IMR-90 (cell line): ENCODE measurements around the gene TMCO2. TPM values are rescaled to one million over a fixed set of nuclear protein-coding genes. Genes with fewer than 3 reads are reported as not detected.

Source experiments
- ATAC-seq: fragments of 200-7000 bp; cut with Tn5 transposase; 2 replicates; pipeline ENCODE4 v1.9.1; 2020; ENCODE audit warnings: low read depth, mild to moderate bottlenecking, moderate library complexity
- BruUV-seq: library from RNA; stranded (reverse); fragments of 400-500 nt; replicated peaks from 2 replicates; lab custom pipeline; 2021; lab: Mats Ljungman, UMichigan
- CTCF ChIA-PET: fragments of 300-600 bp; formaldehyde crosslinking; extraction: SDS; loops from one replicate; lab custom pipeline; 2021; ENCODE audit warnings: antibody characterized with exemption; lab: Yijun Ruan, JAX
- POLR2A ChIA-PET: fragments of 300-600 bp; sonication (Branson Sonifier 250); formaldehyde crosslinking; loops from one replicate; lab custom pipeline; 2022; ENCODE audit warnings: antibody characterized with exemption; ENCODE audit not compliant: unreplicated experiment; lab: Charles Lee
- DNase-seq: peaks from one replicate; pipeline ENCODE4 v3.0.0; 2013
- H2AFZ ChIP-seq: replicated peaks from 2 replicates; pipeline ENCODE3; 2013; ENCODE audit warnings: low read length, mild to moderate bottlenecking; ENCODE audit not compliant: poor library complexity
- H2AK5ac ChIP-seq: 2 replicates; pipeline ENCODE4 v1.6.1; 2013; ENCODE audit warnings: low read depth, low read length, inconsistent platforms
- H2AK9ac ChIP-seq: replicated peaks from 2 replicates; pipeline ENCODE3; 2013; ENCODE audit warnings: mild to moderate bottlenecking, low read depth, low read length, moderate library complexity; ENCODE audit not compliant: poor library complexity
- H2BK120ac ChIP-seq: 2 replicates; pipeline ENCODE4 v1.6.1; 2013; ENCODE audit warnings: low read depth, low read length, inconsistent platforms
- H2BK15ac ChIP-seq: 3 replicates; pipeline ENCODE4 v1.6.1; 2013; ENCODE audit warnings: low read depth, low read length, inconsistent platforms
- H2BK20ac ChIP-seq: 2 replicates; pipeline ENCODE4 v1.6.1; 2013; ENCODE audit warnings: low read depth, mild to moderate bottlenecking, inconsistent platforms, low read length, moderate library complexity
- H2BK5ac ChIP-seq: 2 replicates; pipeline ENCODE4 v1.6.1; 2013; ENCODE audit warnings: mild to moderate bottlenecking, low read depth, low read length, inconsistent platforms; ENCODE audit not compliant: poor library complexity, severe bottlenecking
- H3K14ac ChIP-seq: replicated peaks from 2 replicates; pipeline ENCODE4 v1.6.1; 2013; ENCODE audit warnings: low read depth, low read length, inconsistent platforms
- H3K18ac ChIP-seq: 2 replicates; pipeline ENCODE4 v1.6.1; 2013; ENCODE audit warnings: low read depth, low read length, control low read depth
- H3K23ac ChIP-seq: 2 replicates; pipeline ENCODE4 v1.6.1; 2013; ENCODE audit warnings: low read depth, low read length, inconsistent platforms
- H3K27ac ChIP-seq: 2 replicates; pipeline ENCODE4 v1.5.1; 2013; ENCODE audit warnings: mild to moderate bottlenecking, control low read depth, low read length; ENCODE audit not compliant: insufficient read depth
- H3K27me3 ChIP-seq: 2 replicates; pipeline ENCODE4 v1.6.1; 2013; ENCODE audit warnings: low read length; ENCODE audit not compliant: control insufficient read depth, insufficient read depth
- H3K36me3 ChIP-seq: 2 replicates; pipeline ENCODE4 v1.6.1; 2013; ENCODE audit warnings: low read length, mixed read lengths; ENCODE audit not compliant: control insufficient read depth, insufficient read depth
- H3K4ac ChIP-seq: 2 replicates; pipeline ENCODE4 v1.6.1; 2013; ENCODE audit warnings: low read depth, low read length, inconsistent platforms
- H3K4me1 ChIP-seq: 2 replicates; pipeline ENCODE4 v1.6.1; 2013; ENCODE audit warnings: low read length, mixed read lengths; ENCODE audit not compliant: control insufficient read depth, insufficient read depth
- H3K4me2 ChIP-seq: 2 replicates; pipeline ENCODE4 v1.6.1; 2013; ENCODE audit warnings: low read depth, mild to moderate bottlenecking, control low read depth, low read length, moderate library complexity
- H3K4me3 ChIP-seq: 2 replicates; pipeline ENCODE4 v1.5.1; 2013; ENCODE audit warnings: low read depth, mild to moderate bottlenecking, control low read depth, low read length, moderate library complexity; ENCODE audit not compliant: insufficient read depth
- H3K56ac ChIP-seq: 2 replicates; pipeline ENCODE4 v1.6.1; 2013; ENCODE audit warnings: low read length, inconsistent platforms; ENCODE audit not compliant: insufficient read depth; ENCODE audit errors: extremely low read depth
- H3K79me1 ChIP-seq, 2 experiments: 2 replicates each; pipeline ENCODE4 v1.6.1; 2013; ENCODE audit warnings: low read length in 2 of 2, inconsistent platforms in 1 of 2, low read depth in 1 of 2
- H3K9ac ChIP-seq: 2 replicates; pipeline ENCODE4 v1.6.1; 2013; ENCODE audit warnings: low read depth, low read length, control low read depth
- H3K9me1 ChIP-seq: 2 replicates; pipeline ENCODE4 v1.6.1; 2013; ENCODE audit warnings: low read length, inconsistent platforms; ENCODE audit not compliant: insufficient read depth
- H3K9me3 ChIP-seq: 2 replicates; pipeline ENCODE4 v1.6.1; 2013; ENCODE audit warnings: low read length; ENCODE audit not compliant: control insufficient read depth, insufficient read depth
- H4K20me1 ChIP-seq: 2 replicates; pipeline ENCODE4 v1.6.1; 2013; ENCODE audit warnings: low read length, inconsistent platforms; ENCODE audit not compliant: insufficient read depth
- H4K5ac ChIP-seq: 2 replicates; pipeline ENCODE4 v1.6.1; 2013; ENCODE audit warnings: mild to moderate bottlenecking, low read depth, low read length, control low read depth
- H4K8ac ChIP-seq, 2 experiments: 2 replicates each; pipeline ENCODE4 v1.6.1; 2013; ENCODE audit warnings: low read depth in 2 of 2, low read length in 2 of 2, control low read depth in 1 of 2, inconsistent platforms in 1 of 2
- H4K91ac ChIP-seq: 2 replicates; pipeline ENCODE4 v1.6.1; 2013; ENCODE audit warnings: low read depth, low read length, inconsistent platforms; ENCODE audit not compliant: insufficient read depth
- BHLHE40 ChIP-seq: fragments of 150-350 bp; IDR thresholded peaks from 2 replicates; pipeline ENCODE4 v1.6.1; 2016; ENCODE audit warnings: mild to moderate bottlenecking, low read depth, low read length
- CEBPB ChIP-seq: IDR thresholded peaks from 2 replicates; pipeline ENCODE4 v1.6.1; 2012; ENCODE audit warnings: low read depth, low read length, improper control_type of control experiment
- CHD1 ChIP-seq: IDR thresholded peaks from 2 replicates; pipeline ENCODE4 v1.6.1; 2012; ENCODE audit warnings: low read depth, low read length, improper control_type of control experiment
- CTCF ChIP-seq: conservative IDR thresholded peaks from 2 replicates; pipeline ENCODE4 v1.5.1; 2012; ENCODE audit warnings: mild to moderate bottlenecking, low read depth, low read length, improper control_type of control experiment
- ELK1 ChIP-seq: fragments of 150-350 bp; IDR thresholded peaks from 2 replicates; pipeline ENCODE4 v1.6.1; 2016; ENCODE audit warnings: low read depth, mild to moderate bottlenecking, low read length, moderate library complexity, borderline replicate concordance
- FOS ChIP-seq: fragments of 150-350 bp; IDR thresholded peaks from 2 replicates; pipeline ENCODE4 v1.6.1; 2016; ENCODE audit warnings: low read depth, low read length
- MAFK ChIP-seq: IDR thresholded peaks from 2 replicates; pipeline ENCODE4 v1.6.1; 2012; ENCODE audit warnings: low read depth, low read length, improper control_type of control experiment
- MAZ ChIP-seq: IDR thresholded peaks from 2 replicates; pipeline ENCODE4 v1.6.1; 2012; ENCODE audit warnings: low read depth, mild to moderate bottlenecking, low read length, improper control_type of control experiment, moderate library complexity, borderline replicate concordance
- MXI1 ChIP-seq: IDR thresholded peaks from 2 replicates; pipeline ENCODE4 v1.6.1; 2012; ENCODE audit warnings: low read depth, mild to moderate bottlenecking, low read length, moderate library complexity, borderline replicate concordance
- NFE2L2 ChIP-seq: fragments of 150-350 bp; IDR thresholded peaks from 2 replicates; pipeline ENCODE4 v1.6.1; 2016; ENCODE audit warnings: low read depth, mild to moderate bottlenecking, low read length
- POLR2A ChIP-seq: IDR thresholded peaks from 2 replicates; pipeline ENCODE4 v1.6.1; 2012; ENCODE audit warnings: mild to moderate bottlenecking, low read depth, low read length
- RAD21 ChIP-seq: IDR thresholded peaks from 2 replicates; pipeline ENCODE4 v1.6.1; 2012; ENCODE audit warnings: low read length, improper control_type of control experiment
- RCOR1 ChIP-seq: IDR thresholded peaks from 2 replicates; pipeline ENCODE4 v1.6.1; 2012; ENCODE audit warnings: mild to moderate bottlenecking, low read length, improper control_type of control experiment; ENCODE audit not compliant: insufficient replicate concordance
- RFX5 ChIP-seq: IDR thresholded peaks from 2 replicates; pipeline ENCODE4 v1.8.0; 2012; ENCODE audit warnings: low read depth, mild to moderate bottlenecking, low read length, moderate library complexity
- SMC3 ChIP-seq: fragments of 150-350 bp; IDR thresholded peaks from 2 replicates; pipeline ENCODE4 v1.6.1; 2016; ENCODE audit warnings: low read depth, mild to moderate bottlenecking, antibody characterized with exemption, low read length, moderate library complexity
- USF2 ChIP-seq: fragments of 150-350 bp; IDR thresholded peaks from 2 replicates; pipeline ENCODE4 v1.6.1; 2017; ENCODE audit warnings: mild to moderate bottlenecking, antibody characterized with exemption, low read length, low read depth
- WGBS, 2 experiments: methylation state at CpG; one replicate each; pipeline versions ENCODE4 v1.1.5 to v1.1.7; 2013; ENCODE audit warnings: missing lambda C conversion rate in 2 of 2; ENCODE audit not compliant: insufficient read length in 1 of 2; ENCODE audit errors: extremely low coverage in 2 of 2; 5-methylcytosine and 5-hydroxymethylcytosine counted together
- dilution Hi-C: fragments of 300-500 bp; cut with HindIII; formaldehyde crosslinking; loops from one replicate; pipeline ENCODE4 v1.14.3; 2018; ENCODE audit warnings: low sequenced_read_pairs; ENCODE audit not compliant: unreplicated experiment
- in situ Hi-C: fragments of 300-500 bp; cut with MboI; formaldehyde crosslinking; loops from 3 replicates; pipeline ENCODE4 v1.14.3; 2019; ENCODE audit warnings: low sequenced_read_pairs, inconsistent platforms, mixed read lengths
- intact Hi-C: fragments of 100-400 bp; cut with micrococcal nuclease; formaldehyde crosslinking; loops from 2 replicates; pipeline ENCODE4 v1.10.0; 2022
- polyA plus RNA-seq, 3 experiments: library from polyadenylated mRNA; depleted of rRNA; stranded (reverse); fragments of >200 nt; gene quantifications; 2 replicates each; pipeline ENCODE4 v1.2.3, GENCODE V29; 2012; ENCODE audit warnings: low replicate concordance in 1 of 3
- total RNA-seq: library from RNA; depleted of rRNA; stranded (reverse); fragments of >200 nt; gene quantifications from 2 replicates; pipeline ENCODE4 v1.2.3, GENCODE V29; 2012

TMCO2 gene
- total and polyA plus RNA-seq, 2 of the 4 experiments (the other 2 are of a cell fraction) = not detected

GRCh38 chr1:40232444-40232843, 15.3 kb upstream of the TMCO2 start:
- H3K14ac ChIP-seq = no peak overlapping the region
- H3K27ac ChIP-seq = no peak overlapping the region
- H4K91ac ChIP-seq = no peak overlapping the region
- no peak overlapping the region for H2AK5ac ChIP-seq
- H3K4me2 ChIP-seq = no peak overlapping the region
- H4K8ac ChIP-seq = no peak overlapping the region
- dilution Hi-C loops (no loop called here), intact Hi-C loops (no loop called here), in situ Hi-C loops (no loop called here)
- no peaks in the 10 kb centered on the region for H3K9me3 ChIP-seq
- no peak overlapping the region for H2BK120ac ChIP-seq
- no peaks in the 10 kb centered on the region for H3K27me3 ChIP-seq
- H3K9me1 ChIP-seq = peaks cover 3% of the 10 kb centered on the region
- H2AFZ ChIP-seq = no peak overlapping the region
- ATAC-seq (no peak), DNase-seq (no peak)
- H3K18ac ChIP-seq = no peak overlapping the region
- no peak overlapping the region for H3K23ac ChIP-seq
- H4K20me1 ChIP-seq = no peaks in the 10 kb centered on the region
- TF ChIP-seq MXI1 (no peak), RCOR1 (no peak), CTCF (no peak), BHLHE40 (no peak), RFX5 (no peak), CEBPB (no peak), ELK1 (no peak), CHD1 (no peak), RAD21 (no peak), FOS (no peak), SMC3 (no peak), MAFK (no peak), NFE2L2 (no peak), USF2 (no peak), POLR2A (no peak), MAZ (no peak)
- no peak overlapping the region for H2BK5ac ChIP-seq
- H4K5ac ChIP-seq = no peak overlapping the region
- H2AK9ac ChIP-seq = no peak overlapping the region
- H3K9ac ChIP-seq = no peak overlapping the region
- peaks cover 14 to 36% of the 10 kb centered on the region in 2 experiments for H3K79me1 ChIP-seq
- H3K4ac ChIP-seq = no peak overlapping the region
- H3K4me1 ChIP-seq = peaks cover 1% of the 10 kb centered on the region; the same call in 1 of the 2 replicates
- H3K56ac ChIP-seq = no peak overlapping the region
- H2BK15ac ChIP-seq = no peak overlapping the region
- WGBS, 2 experiments = no CpG with 5 or more reads among the region's 4 CpGs
- ChIA-PET CTCF (no interaction called here), POLR2A (no interaction called here)
- BruUV-seq = no TSS peak
- peaks cover 34% of the 10 kb centered on the region for H3K36me3 ChIP-seq
- H2BK20ac ChIP-seq = no peak overlapping the region
- H3K4me3 ChIP-seq = no peak overlapping the region
